Astrocyte of the hippocampus (primary cell): ENCODE measurements around the gene CACNB4.

Experiments
- DNase-seq: peaks from one replicate; pipeline ENCODE4 v3.0.0; 2011; ENCODE audit warnings: low read depth, low spot score

CACNB4 gene

GRCh38 chr2:151857650-151858049 lies 241.2 kb downstream of the CACNB4 start:
- peak; percentile 17 for DNase-seq

- DNase-seq, result no peak
Measured at GRCh38 chr2:151855111-151855510, 243.7 kb downstream of the CACNB4 start.

DNA sequence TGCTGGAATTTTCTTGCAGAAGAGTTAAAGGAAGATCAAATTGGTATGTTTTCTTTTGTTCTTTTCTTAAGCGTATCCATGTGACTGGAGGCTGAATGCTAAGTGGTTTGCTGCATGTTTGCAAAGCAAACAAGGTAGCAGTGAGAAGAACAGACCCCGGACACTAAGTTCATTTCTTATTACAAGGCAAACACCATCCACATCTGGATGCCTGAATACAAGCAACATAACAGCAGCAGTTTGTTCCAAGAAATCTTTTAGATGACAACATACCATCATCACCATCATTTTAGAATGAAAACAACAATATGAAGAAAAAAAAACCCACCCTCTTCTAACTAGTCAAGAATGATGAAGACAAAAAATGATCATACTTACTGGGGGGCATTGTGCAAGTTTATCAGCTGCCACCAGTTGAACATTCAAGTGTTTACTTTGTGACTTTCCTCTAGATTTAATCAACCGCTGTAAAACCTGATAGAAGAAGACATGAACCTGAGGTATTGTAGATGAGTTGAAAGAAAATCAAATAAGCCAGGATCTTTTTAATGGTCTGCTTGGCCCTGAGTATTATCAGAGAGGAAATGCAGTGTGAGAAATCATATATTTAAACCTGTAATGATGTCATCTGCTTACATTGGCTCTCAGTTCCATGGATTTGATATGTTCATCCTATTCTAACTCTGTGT lies 245.6 kb downstream of the CACNB4 start:
- DNase-seq, result no peak

- DNase-seq, result no peak
Measured at GRCh38 chr2:151852260-151853069, 246.4 kb downstream of the CACNB4 start.

DNA sequence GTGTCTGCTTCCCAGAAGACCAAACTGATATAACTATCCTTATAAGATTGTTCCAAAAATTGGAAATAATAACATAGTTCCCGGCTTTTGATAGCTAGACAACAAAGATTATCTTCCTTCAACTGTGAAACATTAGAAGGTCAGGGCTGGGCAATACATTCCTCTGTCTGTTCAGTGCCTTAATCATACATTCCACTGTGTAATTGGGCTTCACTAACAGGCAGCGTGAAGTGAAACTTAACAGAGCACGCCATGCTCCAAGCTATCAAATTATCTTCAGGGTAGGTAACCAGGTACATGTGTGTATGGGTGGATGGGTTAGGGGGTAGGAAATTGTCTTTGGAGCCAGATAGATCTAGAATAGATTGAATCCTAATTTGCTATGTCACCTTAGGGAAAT lies 247.1 kb downstream of the CACNB4 start:
- peak; percentile 80 for DNase-seq

GRCh38 chr2:151849413-151850010 lies 249.3 kb downstream of the CACNB4 start:
- peak; percentile 35 for DNase-seq

GRCh38 chr2:151845884-151846283 lies 253.0 kb downstream of the CACNB4 start:
- no peak for DNase-seq

- no peak for DNase-seq
Measured at GRCh38 chr2:151845481-151845880, 253.4 kb downstream of the CACNB4 start.

GRCh38 chr2:151844211-151844896 lies 254.5 kb downstream of the CACNB4 start:
- DNase-seq, result no peak

DNA sequence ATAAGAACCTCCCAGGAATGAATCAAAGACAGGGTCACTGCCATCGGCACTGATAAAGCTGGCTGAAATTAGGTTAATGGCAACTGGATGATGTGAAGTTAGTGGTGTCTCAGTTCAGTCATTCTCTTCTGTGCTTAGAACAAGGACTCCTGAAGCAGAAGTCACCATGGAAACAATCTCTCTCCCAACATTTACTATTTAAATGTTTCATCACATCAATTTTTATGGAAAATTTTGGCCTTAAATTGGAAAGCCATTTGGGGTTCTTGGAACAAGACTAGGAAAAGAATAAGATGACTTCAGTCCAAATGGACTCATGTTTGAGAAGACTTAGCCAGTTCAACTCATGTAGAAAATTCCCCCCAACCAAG lies 255.2 kb downstream of the CACNB4 start:
- no peak for DNase-seq

DNA sequence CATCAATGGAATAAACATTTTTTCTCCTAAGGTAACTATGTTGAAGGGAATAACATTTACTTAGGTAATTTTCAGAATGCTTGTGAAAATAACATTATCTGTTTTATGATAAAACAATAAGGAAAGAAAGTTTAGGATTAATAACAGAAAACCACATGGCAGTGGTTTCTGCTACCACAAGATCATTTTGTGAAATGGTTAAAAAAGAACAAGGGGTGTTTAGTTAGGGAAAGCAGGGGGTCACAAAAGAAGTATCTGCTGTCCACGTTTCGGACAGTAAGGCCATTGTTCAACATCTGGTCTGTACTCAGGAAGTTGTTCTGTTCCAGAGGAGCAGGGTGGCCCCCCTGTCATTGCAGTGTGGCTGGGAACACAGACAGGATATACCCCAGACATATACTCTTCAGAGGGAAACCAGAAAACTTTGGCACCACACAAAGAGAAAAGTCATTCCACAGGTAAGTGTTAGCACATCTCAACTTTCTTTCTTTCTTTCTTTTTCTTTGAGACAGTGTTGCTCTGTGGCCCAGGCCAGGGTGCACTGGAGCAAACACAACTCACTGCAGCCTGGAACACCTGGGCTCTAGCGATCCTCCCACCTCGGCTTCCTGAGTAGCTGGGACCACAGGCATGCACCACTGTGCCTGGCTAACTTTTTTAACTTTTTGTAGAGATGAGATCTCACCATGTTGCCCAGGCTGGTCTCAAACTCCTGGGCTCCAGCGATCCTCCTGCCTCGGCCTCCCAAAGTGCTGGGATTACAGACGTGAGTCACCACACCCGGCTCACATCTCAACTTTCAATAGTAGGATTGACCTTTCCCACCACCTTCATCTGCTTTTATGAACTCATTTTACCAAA lies 255.8 kb downstream of the CACNB4 start:
- DNase-seq, result no peak

- no peak for DNase-seq
Measured at GRCh38 chr2:151841047-151841424, 257.8 kb downstream of the CACNB4 start.

DNA sequence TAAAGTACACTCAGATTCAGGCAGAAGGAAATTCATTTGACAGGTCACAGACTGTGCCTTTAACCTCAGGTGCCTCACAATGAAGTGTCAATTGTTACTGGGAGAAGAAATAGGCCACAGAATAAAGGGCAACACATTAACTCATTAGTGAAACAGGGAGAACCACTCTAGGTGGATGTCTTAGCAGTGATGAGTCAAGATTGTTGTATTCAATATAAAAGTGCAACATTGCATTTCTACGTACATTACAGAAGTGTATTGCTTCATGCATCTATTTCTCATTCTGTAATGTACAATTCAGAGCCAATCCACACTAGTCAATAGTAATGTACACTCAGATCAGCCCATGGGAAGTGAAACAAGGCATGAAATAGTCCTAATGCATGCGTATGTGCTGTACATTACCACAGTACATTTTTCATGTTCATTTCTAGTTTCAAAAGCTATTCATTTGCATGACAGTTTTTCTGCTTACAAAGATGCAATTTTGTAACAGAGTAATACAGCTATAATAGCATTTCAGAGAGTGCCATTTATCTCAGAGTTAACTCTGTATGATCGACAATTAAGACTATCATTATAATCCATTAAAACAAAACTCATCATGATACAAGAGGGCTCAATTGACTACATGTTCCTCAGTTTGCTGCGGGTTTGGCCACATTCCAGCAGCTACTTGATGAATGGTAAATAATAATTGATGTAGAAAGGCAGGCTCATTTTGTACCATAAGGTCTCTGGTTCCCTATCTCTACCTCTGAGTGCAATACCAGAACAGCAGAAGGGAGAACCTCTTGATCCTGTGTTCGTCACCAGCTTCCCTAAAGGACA lies 258.4 kb downstream of the CACNB4 start:
- DNase-seq, result no peak

DNA sequence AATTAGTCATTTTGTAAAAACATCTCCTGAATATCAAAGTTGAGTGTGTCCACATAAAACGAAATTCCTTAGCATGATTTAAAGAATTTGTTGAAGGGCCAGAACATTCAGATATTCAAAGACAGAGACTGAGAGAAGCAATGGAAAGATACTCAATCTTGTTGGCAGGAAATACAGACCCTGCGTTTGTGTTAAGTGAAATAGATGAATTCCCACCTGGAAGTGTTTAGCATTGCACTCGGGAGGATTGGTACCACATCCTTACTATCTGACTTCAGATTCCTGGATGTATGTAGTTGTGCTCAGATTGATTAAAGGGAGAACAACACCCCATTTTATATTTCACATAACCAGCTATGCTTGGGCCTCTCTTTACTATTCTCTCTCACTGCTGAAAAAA lies 260.9 kb downstream of the CACNB4 start:
- DNase-seq, result no peak

DNA sequence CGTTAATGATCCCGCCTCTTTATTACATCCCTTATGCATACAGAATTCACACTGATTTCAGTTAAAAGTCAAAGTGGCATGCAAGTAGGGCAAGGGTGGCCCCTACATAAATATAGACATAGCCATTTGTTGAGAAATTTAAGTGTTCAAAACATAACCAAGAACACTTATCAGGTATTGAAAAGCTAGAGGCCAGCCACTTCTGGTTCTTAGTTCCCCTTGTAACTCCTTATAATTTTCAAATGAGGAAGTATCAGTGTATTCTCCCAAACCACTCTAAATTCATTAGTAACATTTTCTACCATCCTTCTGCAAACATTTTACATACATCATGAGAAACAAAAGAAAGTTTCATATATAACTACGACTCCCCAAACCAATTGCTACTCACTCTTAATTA lies 264.9 kb downstream of the CACNB4 start:
- no peak for DNase-seq

- no peak for DNase-seq
Measured at GRCh38 chr2:151830961-151831360, 267.9 kb downstream of the CACNB4 start.

GRCh38 chr2:151828890-151829324 lies 269.9 kb downstream of the CACNB4 start:
- DNase-seq, result no peak

GRCh38 chr2:151828143-151828889 lies 270.5 kb downstream of the CACNB4 start, which contains the start of gene ARL5A:
Gene ARL5A (minus strand): TSS chr2:151828421. CDS start chr2:151828176, 245 bp downstream.
- peak; percentile 99 for DNase-seq

DNA sequence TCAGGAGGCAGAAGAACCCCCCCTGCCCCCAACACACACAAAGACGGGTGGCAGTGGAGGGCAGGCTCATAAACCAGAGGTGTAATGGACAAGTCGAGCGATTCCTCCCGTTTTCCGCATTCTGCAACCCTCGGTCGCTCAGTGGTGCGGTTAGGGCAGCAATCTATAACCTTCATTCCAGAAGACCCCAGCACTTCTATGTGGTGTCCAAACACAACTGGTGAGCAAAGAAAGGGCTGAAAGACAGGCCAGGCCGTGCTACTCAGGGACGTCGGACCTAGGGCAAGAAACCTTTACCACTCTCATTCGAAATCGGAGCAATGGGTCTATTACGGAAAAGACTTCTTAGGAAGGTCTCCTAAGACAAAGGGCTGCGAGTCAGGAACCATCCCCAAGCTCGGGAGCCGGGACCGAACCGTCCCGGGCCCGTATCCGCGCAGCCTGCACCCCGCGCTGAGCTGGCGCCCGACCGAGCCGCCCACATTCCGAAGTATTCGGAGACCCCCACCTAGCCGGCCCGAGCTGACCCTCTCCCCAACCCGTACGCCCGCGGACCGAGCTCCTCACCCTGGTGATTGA lies 271.2 kb downstream of the CACNB4 start:
- peak; percentile 52 for DNase-seq
